HCT116 (cell line): ENCODE measurements around the gene MTA1. TPM values are rescaled to one million over a fixed set of nuclear protein-coding genes. Genes with fewer than 3 reads are reported as not detected.
A peak's percentile ranks its signal among the peaks of the same experiment; 100 is the strongest.

Experiments
- ATAC-seq: fragments of 200-7000 bp; cut with Tn5 transposase; 2 replicates; pipeline ENCODE4 v1.9.1; 2020; ENCODE audit warnings: mild to moderate bottlenecking, moderate library complexity
- BruUV-seq: library from RNA; stranded (reverse); fragments of 400-500 nt; replicated peaks from 2 replicates; lab custom pipeline; 2021; lab: Mats Ljungman, UMichigan
- CTCF ChIA-PET: fragments of 300-600 bp; sonication (Branson Sonifier 250); formaldehyde crosslinking; loops from one replicate; lab custom pipeline; 2021; ENCODE audit warnings: antibody characterized with exemption; lab: Charles Lee
- POLR2A ChIA-PET: fragments of 300-600, 350-600 bp; sonication (Branson Sonifier 250); formaldehyde crosslinking; loops from one replicate; lab custom pipeline; 2021; ENCODE audit warnings: antibody characterized with exemption; lab: Charles Lee
- RAD21 ChIA-PET, 2 experiments: fragments of 300-600 bp; sonication (Branson Sonifier 250); formaldehyde crosslinking; loops; one replicate each; lab custom pipeline; 2023; ENCODE audit warnings: low total read pairs in 2 of 2; ENCODE audit not compliant: uncharacterized antibody in 2 of 2, unreplicated experiment in 2 of 2, low non-redundant PET in 1 of 2; lab: Charles Lee
- DNase-seq: peaks from one replicate; pipeline ENCODE4 v3.0.0-alpha.2; 2010; ENCODE audit warnings: low read depth, low spot score
- H2AFZ ChIP-seq: fragments of 200-600 bp; shearing (Covaris generic), sonication (generic); 2 replicates; pipeline ENCODE4 v1.6.1; 2017; ENCODE audit warnings: low read depth, mixed run types, mixed read lengths, antibody characterized with exemption, low read length; ENCODE audit not compliant: poor library complexity, severe bottlenecking
- H3K27ac ChIP-seq: 2 replicates; pipeline ENCODE4 v1.5.1; 2012; ENCODE audit warnings: low read depth, low read length
- H3K27me3 ChIP-seq: fragments of 200-600 bp; sonication (generic); 2 replicates; pipeline ENCODE4 v1.6.1; 2016; ENCODE audit warnings: mixed run types, low read length, mixed read lengths; ENCODE audit not compliant: insufficient read depth
- H3K36me3 ChIP-seq, 2 experiments: fragments of 200-500 bp in 1 of 2; fragments of 200-600 bp in 1 of 2; sonication (Bioruptor generic) in 1 of 2; sonication (generic) in 1 of 2; 2 replicates each; pipeline versions ENCODE4 v1.5.1 to v1.6.1; 2014 to 2016; ENCODE audit warnings: low read length in 2 of 2, inconsistent platforms in 1 of 2, mixed read lengths in 1 of 2, mixed run types in 1 of 2; ENCODE audit not compliant: insufficient read depth in 2 of 2, control insufficient read depth in 1 of 2
- H3K4me1 ChIP-seq, 2 experiments: fragments of 200-600 bp in 1 of 2; sonication (generic) in 1 of 2; 2 replicates each; pipeline versions ENCODE4 v1.5.1 to v1.6.1; 2012 to 2017; ENCODE audit warnings: low read length in 2 of 2, inconsistent platforms in 1 of 2, mild to moderate bottlenecking in 1 of 2, mixed read lengths in 1 of 2, mixed run types in 1 of 2, moderate library complexity in 1 of 2; ENCODE audit not compliant: insufficient read depth in 2 of 2, control insufficient read depth in 1 of 2
- H3K4me2 ChIP-seq: fragments of 200-600 bp; sonication (generic); 2 replicates; pipeline ENCODE4 v1.6.1; 2017; ENCODE audit warnings: mixed run types, low read length, mixed read lengths
- H3K4me3 ChIP-seq, 2 experiments: fragments of 200-600 bp in 1 of 2; sonication (generic) in 1 of 2; replicated peaks in 1 of 2; 2 replicates each; pipeline ENCODE4 v1.5.1; 2011 to 2016; ENCODE audit warnings: low read length in 2 of 2, control low read depth in 1 of 2, low read depth in 1 of 2, mild to moderate bottlenecking in 1 of 2, mixed read lengths in 1 of 2, mixed run types in 1 of 2
- H3K79me2 ChIP-seq: fragments of 200-600 bp; sonication (generic); 2 replicates; pipeline ENCODE4 v1.6.1; 2017; ENCODE audit warnings: mild to moderate bottlenecking, mixed run types, low read length, moderate library complexity, mixed read lengths; ENCODE audit not compliant: insufficient read depth
- H3K9ac ChIP-seq: fragments of 200-600 bp; sonication (generic); 2 replicates; pipeline ENCODE4 v1.6.1; 2016; ENCODE audit warnings: low read length, mixed read lengths
- H3K9me2 ChIP-seq: fragments of 200-600 bp; sonication (generic), shearing (Covaris generic); 2 replicates; pipeline ENCODE4 v1.6.1; 2017; ENCODE audit warnings: mixed run types, mild to moderate bottlenecking, moderate library complexity; ENCODE audit not compliant: insufficient read depth
- H3K9me3 ChIP-seq, 2 experiments: fragments of 200-500 bp in 1 of 2; fragments of 200-600 bp in 1 of 2; sonication (Bioruptor generic) in 1 of 2; sonication (generic) in 1 of 2; 2 replicates each; pipeline ENCODE4 v1.6.1; 2014 to 2017; ENCODE audit warnings: low read length in 2 of 2, mixed read lengths in 2 of 2, inconsistent platforms in 1 of 2, low read depth in 1 of 2, mild to moderate bottlenecking in 1 of 2, mixed run types in 1 of 2, moderate library complexity in 1 of 2; ENCODE audit not compliant: control insufficient read depth in 1 of 2, insufficient read depth in 1 of 2
- H4K20me1 ChIP-seq: fragments of 200-600 bp; sonication (generic), shearing (Covaris generic); 2 replicates; pipeline ENCODE4 v1.6.1; 2017; ENCODE audit warnings: mixed run types, mild to moderate bottlenecking, moderate library complexity; ENCODE audit not compliant: insufficient read depth
- CTCF ChIP-seq, 3 experiments: fragments of 200-600 bp in 1 of 3; sonication (generic) in 1 of 3; IDR thresholded peaks in 2 of 3; conservative IDR thresholded peaks in 1 of 3; 2 replicates each; pipeline ENCODE4 v1.5.1; 2012 to 2017; ENCODE audit warnings: low read depth in 2 of 3, low read length in 2 of 3, antibody characterized with exemption in 1 of 3, borderline replicate concordance in 1 of 3, control low read depth in 1 of 3, mild to moderate bottlenecking in 1 of 3, mixed read lengths in 1 of 3, mixed run types in 1 of 3, moderate library complexity in 1 of 3; ENCODE audit not compliant: insufficient read depth in 1 of 3
- EGR1 ChIP-seq: IDR thresholded peaks from 2 replicates; pipeline ENCODE4 v1.6.1; 2012; ENCODE audit warnings: low read depth
- ELF1 ChIP-seq: IDR thresholded peaks from 2 replicates; pipeline ENCODE4 v1.6.1; 2012; ENCODE audit warnings: low read depth, borderline replicate concordance
- FOSL1 ChIP-seq: IDR thresholded peaks from 2 replicates; pipeline ENCODE4 v1.6.1; 2012; ENCODE audit warnings: low read depth
- YY1 ChIP-seq: IDR thresholded peaks from 2 replicates; pipeline ENCODE4 v1.6.1; 2011; ENCODE audit warnings: low read length, low read depth, moderate library complexity, mild to moderate bottlenecking; ENCODE audit not compliant: insufficient replicate concordance; ENCODE audit errors: extremely low read depth
- ZFX ChIP-seq: fragments of 450-650 bp; IDR thresholded peaks from 2 replicates; pipeline ENCODE4 v1.6.1; 2017
- ZNF274 ChIP-seq: fragments of 200-500 bp; sonication (Bioruptor generic); IDR thresholded peaks from 2 replicates; pipeline ENCODE4 v1.6.1; 2014; ENCODE audit warnings: mild to moderate bottlenecking, low read depth, low read length, inconsistent platforms
- intact Hi-C: fragments of 100-400 bp; cut with micrococcal nuclease; formaldehyde crosslinking; loops from 2 replicates; pipeline ENCODE4 v1.10.0; 2022
- total RNA-seq: library from RNA; stranded (reverse); gene quantifications from one replicate; pipeline ENCODE4 v1.2.1, GENCODE V29; 2021; ENCODE audit not compliant: unreplicated experiment
- TF ChIP-seq, protein P1 (sequence below): IDR thresholded peaks from 2 replicates; pipeline ENCODE4 v1.6.1; 2012

MTA1 gene
- total RNA-seq, 1 experiment from 2014 or later = 229 TPM

DNA sequence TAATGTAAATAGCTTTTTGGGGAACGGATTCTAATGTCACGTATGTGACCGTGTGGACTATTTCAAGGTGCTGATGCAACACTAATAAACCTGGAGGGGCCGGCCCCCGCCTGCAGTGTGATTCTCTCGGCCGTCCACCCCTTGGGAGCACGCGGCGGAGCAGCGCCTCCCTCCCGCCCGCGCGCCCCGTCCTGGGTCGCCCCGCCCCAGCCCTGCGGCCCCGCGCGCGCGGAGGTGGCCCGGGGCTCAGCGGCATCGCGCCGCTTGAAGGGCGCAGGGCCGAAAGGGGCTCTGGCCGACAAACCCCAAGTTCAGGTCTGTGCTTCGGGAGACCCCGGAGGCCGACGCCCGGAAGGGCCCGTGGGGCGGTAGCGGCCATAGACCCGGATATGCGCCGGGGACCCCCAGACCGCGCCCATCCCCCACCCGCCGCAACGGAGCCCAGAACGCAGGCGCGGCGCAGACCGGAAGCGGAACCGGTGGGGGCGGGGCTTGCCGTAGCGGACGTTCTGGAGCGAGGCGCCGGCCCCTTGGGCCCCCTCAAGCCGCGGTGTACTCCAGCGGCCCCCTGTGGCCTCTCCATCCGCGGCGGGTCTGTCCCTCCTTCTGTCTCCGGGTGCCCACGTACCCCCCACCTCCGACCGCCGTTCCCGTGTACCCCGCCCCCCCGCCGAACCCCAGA lies 21.4 kb upstream of the MTA1 start, which contains the start of gene TEX22 (continued):
- no peak for TF ChIP-seq CTCF (IDR thresholded peaks at IDR 0.05 in 2 of 3, conservative IDR thresholded peaks at IDR 0.05 in 1 of 3; ENCODE audit: borderline replicate concordance in 1 of 3, insufficient read depth in 1 of 3, low read depth in 2 of 3, low read length in 2 of 3)

DNA sequence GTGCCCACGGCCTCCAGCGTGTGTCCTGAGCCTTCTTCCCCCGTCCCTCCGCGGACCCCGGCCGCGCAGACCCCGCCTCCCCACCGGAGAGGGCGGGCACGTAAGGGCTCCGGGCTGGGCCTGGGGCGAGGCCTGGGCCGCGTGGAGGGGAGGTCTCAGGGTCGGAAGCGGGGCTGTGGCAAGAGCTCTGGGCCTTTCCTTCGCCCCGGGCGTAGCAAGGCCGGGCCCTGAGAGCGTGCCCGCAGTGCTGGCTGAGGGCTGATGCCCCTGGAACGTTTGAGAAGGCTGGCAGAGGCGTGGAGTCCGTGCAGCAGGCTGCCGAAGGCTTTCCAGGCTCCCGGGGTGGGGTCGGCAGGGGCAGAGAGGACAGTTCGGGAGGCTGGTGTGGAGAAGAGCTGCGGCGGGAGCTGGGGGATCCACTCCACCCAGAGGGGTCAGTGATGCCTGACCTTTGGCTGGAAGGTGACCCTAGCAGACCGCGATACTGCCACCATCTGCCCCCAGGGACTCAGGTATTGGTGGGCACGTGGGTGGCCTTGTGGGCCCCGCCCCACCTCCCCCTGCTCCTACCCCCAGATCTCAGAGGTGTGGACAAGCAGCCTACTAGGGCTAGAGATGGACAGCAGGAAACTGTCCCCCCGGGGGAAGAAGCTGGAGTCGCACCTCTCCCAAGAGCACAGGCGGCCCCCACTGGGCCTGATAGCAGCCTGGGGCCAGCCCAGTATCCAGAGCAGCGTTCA lies 20.7 kb upstream of the MTA1 start:
- no peak for DNase-seq
- Histone ChIP-seq H3K4me3 (peak overlapping the region; percentile 91), H3K4me2 (peak overlapping the region; percentile 97)
- CTCF ChIA-PET = interaction anchor here (0.7 kb wide), 1 partner anchor 119 kb away, joined by 3 read pairs; no protein-coding TSS in a partner anchor
- TF ChIP-seq ZNF274 (no peak), CTCF (IDR thresholded peaks at IDR 0.05 in 2 of 3, conservative IDR thresholded peaks at IDR 0.05 in 1 of 3; ENCODE audit: borderline replicate concordance in 1 of 3, insufficient read depth in 1 of 3, low read depth in 2 of 3, low read length in 2 of 3) (no peak), EGR1 (no peak), FOSL1 (no peak), YY1 (no peak), ELF1 (no peak), ZFX (peak; percentile 86)
- TF ChIP-seq, protein P1, sequence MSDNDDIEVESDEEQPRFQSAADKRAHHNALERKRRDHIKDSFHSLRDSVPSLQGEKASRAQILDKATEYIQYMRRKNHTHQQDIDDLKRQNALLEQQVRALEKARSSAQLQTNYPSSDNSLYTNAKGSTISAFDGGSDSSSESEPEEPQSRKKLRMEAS = no peak; the same call in 1 of the 2 replicates
- TF ChIP-seq, all 23 proteins: peak for 1
- ChIA-PET POLR2A (no interaction called here), RAD21 (no interaction called here)
- Histone ChIP-seq H3K27ac (peak overlapping the region; percentile 94), H3K9me3 (peaks cover 0 to 8% of the 10 kb centered on the region in 2 experiments; a peak in 1 of 4 replicates), H3K27me3 (no peaks in the 10 kb centered on the region), H3K79me2 (peaks cover 19% of the 10 kb centered on the region), H3K36me3 (peaks cover 3 to 19% of the 10 kb centered on the region in 2 experiments; a peak in 3 of 4 replicates), H3K9me2 (no peaks in the 10 kb centered on the region), H4K20me1 (no peaks in the 10 kb centered on the region), H3K9ac (peak overlapping the region; percentile 92), H2AFZ (no peak overlapping the region), H3K4me1 (peaks cover 19 to 40% of the 10 kb centered on the region in 2 experiments; a peak in 3 of 4 replicates)
- intact Hi-C loops = no loop called here
- no TSS peak for BruUV-seq
- ATAC-seq = peak; percentile 63
